BJ (cell line): ENCODE data around the gene SLC25A33. TPM values are rescaled to one million over a fixed set of nuclear protein-coding genes. Genes with fewer than 3 reads are reported as not detected.
"Not testable (repeated sequence)": the region's sequence is repeated elsewhere in the genome, so short reads cannot be mapped to it uniquely, and the experiment has no call there.

Experiments
- CTCF ChIA-PET: fragments of 350-600 bp; formaldehyde crosslinking; extraction: SDS; loops from one replicate; lab custom pipeline; 2021; ENCODE audit warnings: antibody characterized with exemption, inconsistent platforms; lab: Yijun Ruan, JAX
- POLR2A ChIA-PET: fragments of 300-600 bp; sonication (Branson Sonifier 250); formaldehyde crosslinking; extraction: SDS; loops from one replicate; lab custom pipeline; 2021; ENCODE audit warnings: antibody characterized with exemption; lab: Charles Lee
- DNase-seq: peaks from one replicate; pipeline ENCODE4 v3.0.0-alpha.2; 2011; ENCODE audit warnings: low read depth
- H3K27me3 ChIP-seq: 2 replicates; pipeline ENCODE4 v1.6.0; 2011; ENCODE audit warnings: low read length; ENCODE audit not compliant: control insufficient read depth, insufficient read depth
- H3K36me3 ChIP-seq: 2 replicates; pipeline ENCODE4 v1.5.1; 2011; ENCODE audit warnings: low read length; ENCODE audit not compliant: control insufficient read depth, insufficient read depth
- H3K4me3 ChIP-seq: 2 replicates; pipeline ENCODE4 v1.5.1; 2011; ENCODE audit warnings: low read depth, mild to moderate bottlenecking, control low read depth, low read length
- CTCF ChIP-seq: IDR thresholded peaks from 2 replicates; pipeline ENCODE4 v1.5.1; 2011; ENCODE audit warnings: low read depth, mild to moderate bottlenecking, control low read depth, inconsistent platforms, low read length, moderate library complexity; ENCODE audit not compliant: insufficient read depth
- polyA plus RNA-seq: library from polyadenylated mRNA; depleted of rRNA; stranded (reverse); fragments of >200 nt; gene quantifications from 2 replicates; pipeline ENCODE4 v1.2.3, GENCODE V29; 2011

The SLC25A33 gene
- polyA plus RNA-seq, 1 experiment = 2.7 TPM

- POLR2A ChIA-PET = no interaction called here
- no peak for DNase-seq
- Histone ChIP-seq H3K4me3 (no peak overlapping the region), H3K36me3 (no peaks in the 10 kb centered on the region), H3K27me3 (no peaks in the 10 kb centered on the region; the same call in 1 of the 2 replicates)
- CTCF ChIA-PET = interaction anchor here (0.7 to 1.8 kb wide), 4 partner anchors 11 to 66 kb away, joined by 3 to 8 read pairs (median 4); no protein-coding TSS in a partner anchor
- TF ChIP-seq CTCF = no peak
Measured at GRCh38 chr1:9506901-9507300, 32.4 kb upstream of the SLC25A33 start.

- H3K27me3 ChIP-seq = no peaks in the 10 kb centered on the region; the same call in 1 of the 2 replicates
- ChIA-PET POLR2A (no interaction called here), CTCF (interaction anchor here (0.9 to 1.0 kb wide), 2 partner anchors 54 to 63 kb away, joined by 3 to 4 read pairs; no protein-coding TSS in a partner anchor)
- no peak for DNase-seq
- no peak overlapping the region for H3K4me3 ChIP-seq
- H3K36me3 ChIP-seq = no peaks in the 10 kb centered on the region
- TF ChIP-seq CTCF = no peak
Measured at GRCh38 chr1:9510130-9510529, 29.1 kb upstream of the SLC25A33 start.

DNA sequence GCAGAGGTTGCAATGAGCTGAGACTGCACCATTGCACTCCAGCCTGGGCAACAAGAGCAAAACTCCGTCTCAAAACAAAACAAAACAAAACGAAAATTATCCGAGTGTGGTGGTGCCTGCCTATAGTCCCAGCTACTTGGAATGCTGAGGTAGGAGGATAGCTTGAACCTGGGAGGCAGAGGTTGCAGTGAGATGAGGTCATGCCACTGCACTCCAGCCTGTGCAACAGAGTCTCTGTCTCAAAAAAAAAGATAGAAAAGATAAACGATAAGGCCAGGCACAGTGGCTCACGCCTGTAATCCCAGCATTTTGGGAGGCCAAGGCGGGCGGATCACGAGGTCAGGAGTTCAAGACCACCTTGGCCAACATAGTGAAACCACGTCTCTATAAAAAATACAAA lies 23.7 kb upstream of the SLC25A33 start:
- POLR2A ChIA-PET = not testable (repeated sequence)

DNA sequence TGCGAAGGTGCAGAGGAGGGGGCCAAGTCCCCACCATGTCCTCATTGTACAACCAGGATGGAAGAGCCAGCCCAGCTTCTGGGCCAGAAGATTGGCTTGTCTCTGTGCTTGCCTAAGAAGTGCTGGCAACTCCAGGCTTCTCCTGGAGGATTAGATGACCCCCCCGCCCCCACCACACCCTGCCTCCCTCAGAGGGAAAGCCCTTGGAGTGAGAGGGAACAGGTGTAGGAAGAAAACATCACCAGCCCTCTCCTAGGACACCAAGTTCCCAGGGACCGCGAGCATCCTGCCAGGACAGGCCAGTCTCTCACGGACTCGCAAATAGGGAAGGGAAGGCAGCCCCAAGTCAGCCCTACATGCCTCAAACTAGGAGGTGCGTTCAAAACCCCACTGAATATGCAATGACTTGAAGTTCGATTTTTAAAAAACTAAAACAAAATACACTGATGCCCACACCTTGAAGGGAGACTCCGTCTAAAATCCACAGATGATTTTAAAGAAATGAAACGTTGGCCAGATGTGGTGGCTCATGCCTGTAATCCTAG lies 20.7 kb upstream of the SLC25A33 start:
- Histone ChIP-seq H3K4me3 (no peak overlapping the region), H3K36me3 (no peaks in the 10 kb centered on the region), H3K27me3 (peaks cover 2% of the 10 kb centered on the region; the same call in 1 of the 2 replicates)
- TF ChIP-seq CTCF = no peak
- ChIA-PET CTCF (interaction anchor here (2.2 kb wide), 1 partner anchor 24 kb away, joined by 8 read pairs; no protein-coding TSS in a partner anchor), POLR2A (no interaction called here)
- no peak for DNase-seq

More for the DNA sequence above, 23.7 kb upstream of the SLC25A33 start:
- H3K4me3 ChIP-seq, H3K36me3 ChIP-seq, H3K27me3 ChIP-seq, DNase-seq, CTCF ChIA-PET: not testable (repeated sequence)

DNA sequence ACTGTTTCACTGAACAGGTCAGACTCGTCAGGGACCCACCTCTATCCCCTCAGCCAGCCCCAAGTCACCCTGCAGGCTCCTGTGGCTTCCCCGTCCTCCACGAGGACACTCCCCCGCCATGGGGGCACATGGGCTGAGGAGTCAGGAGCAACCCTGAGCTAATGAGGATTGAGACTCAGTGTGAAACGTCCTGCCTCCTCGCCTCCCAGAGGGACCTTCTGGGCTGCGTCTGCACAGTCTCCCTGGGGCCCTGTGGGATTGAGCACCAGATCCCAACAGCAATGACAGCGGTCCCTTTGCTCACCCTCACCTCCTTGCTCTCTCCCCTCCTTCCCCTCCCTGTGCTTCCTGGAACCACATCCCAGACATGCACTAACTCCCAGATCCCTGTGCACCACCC lies 18.9 kb upstream of the SLC25A33 start:
- no peaks in the 10 kb centered on the region for H3K36me3 ChIP-seq
- CTCF ChIA-PET = no interaction called here
- no peak overlapping the region for H3K4me3 ChIP-seq
- TF ChIP-seq CTCF = no peak
- POLR2A ChIA-PET = no interaction called here
- peaks cover 2% of the 10 kb centered on the region; the same call in 1 of the 2 replicates for H3K27me3 ChIP-seq
- DNase-seq = no peak
